ENCODE results near the gene ALG8.

DNA sequence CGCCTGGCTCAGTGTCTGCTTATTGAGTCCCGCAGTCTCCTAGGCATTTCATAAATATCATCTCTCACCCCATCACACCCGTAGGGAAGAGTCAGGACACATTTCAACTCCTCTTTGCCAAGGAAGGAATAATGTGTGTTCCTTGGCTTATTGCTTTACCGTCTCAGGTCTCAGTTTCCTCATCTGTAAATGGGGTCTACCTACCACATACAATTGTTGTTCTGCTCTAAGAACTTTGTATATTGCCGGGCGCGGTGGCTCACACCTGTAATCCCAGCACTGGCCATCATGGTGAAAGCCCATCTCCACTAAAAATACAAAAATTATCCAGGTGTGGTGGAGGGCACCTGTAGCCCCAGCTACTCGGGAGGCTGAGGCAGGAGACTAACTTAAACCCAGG, 78.9 kb downstream of the ALG8 start:
- TF ChIP-seq ZNF274 (IDR thresholded peaks at IDR 0.05; ENCODE audit: low read depth, low read length) (no peak), YY1 (IDR thresholded peaks at IDR 0.05; ENCODE audit: insufficient read depth, insufficient read length) (no peak), SUZ12 (IDR thresholded peaks at IDR 0.05; ENCODE audit: extremely low read depth, insufficient read depth, insufficient read length) (no peak)
